MM.1S (cell line): ENCODE data around the gene STX16.

ENCODE experiments used
- EZH2phosphoT487 ChIP-seq: fragments of 300-600 bp; sonication (generic); IDR thresholded peaks from 2 replicates; pipeline ENCODE4 v1.6.1; 2018; ENCODE audit warnings: antibody characterized with exemption, low read length
- TF ChIP-seq, protein P1 (sequence below): fragments of 300-600 bp; sonication (generic); IDR thresholded peaks from 2 replicates; pipeline ENCODE4 v1.5.1; 2016; ENCODE audit warnings: antibody characterized with exemption, low read length, mixed read lengths

DNA sequence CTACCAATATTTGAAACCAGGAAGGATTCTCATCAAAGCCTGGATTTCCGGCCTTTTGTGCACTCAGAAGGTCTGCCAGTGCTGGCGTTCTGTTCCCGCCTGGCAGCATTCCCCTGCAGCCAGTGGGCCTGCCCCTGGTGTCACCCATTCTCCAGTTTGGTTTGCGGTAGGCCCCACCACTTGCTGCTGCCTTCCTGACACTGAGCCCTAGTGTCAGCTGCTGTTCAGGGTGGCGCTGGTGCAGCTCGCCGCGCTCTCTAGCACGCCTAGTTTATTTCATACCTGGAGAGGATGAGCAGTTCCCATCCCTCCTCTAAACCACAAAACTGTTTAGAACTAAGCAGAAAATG, 51.1 kb downstream of the STX16 start:
- TF ChIP-seq, protein P1, sequence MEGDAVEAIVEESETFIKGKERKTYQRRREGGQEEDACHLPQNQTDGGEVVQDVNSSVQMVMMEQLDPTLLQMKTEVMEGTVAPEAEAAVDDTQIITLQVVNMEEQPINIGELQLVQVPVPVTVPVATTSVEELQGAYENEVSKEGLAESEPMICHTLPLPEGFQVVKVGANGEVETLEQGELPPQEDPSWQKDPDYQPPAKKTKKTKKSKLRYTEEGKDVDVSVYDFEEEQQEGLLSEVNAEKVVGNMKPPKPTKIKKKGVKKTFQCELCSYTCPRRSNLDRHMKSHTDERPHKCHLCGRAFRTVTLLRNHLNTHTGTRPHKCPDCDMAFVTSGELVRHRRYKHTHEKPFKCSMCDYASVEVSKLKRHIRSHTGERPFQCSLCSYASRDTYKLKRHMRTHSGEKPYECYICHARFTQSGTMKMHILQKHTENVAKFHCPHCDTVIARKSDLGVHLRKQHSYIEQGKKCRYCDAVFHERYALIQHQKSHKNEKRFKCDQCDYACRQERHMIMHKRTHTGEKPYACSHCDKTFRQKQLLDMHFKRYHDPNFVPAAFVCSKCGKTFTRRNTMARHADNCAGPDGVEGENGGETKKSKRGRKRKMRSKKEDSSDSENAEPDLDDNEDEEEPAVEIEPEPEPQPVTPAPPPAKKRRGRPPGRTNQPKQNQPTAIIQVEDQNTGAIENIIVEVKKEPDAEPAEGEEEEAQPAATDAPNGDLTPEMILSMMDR, result no peak
- no peak for TF ChIP-seq EZH2phosphoT487
